Fibroblast of skin of back (primary cell): ENCODE data around the gene SNED1.
A peak's percentile ranks its signal among the peaks of the same experiment; 100 is the strongest.

Source experiments
- DNase-seq: peaks from one replicate; pipeline ENCODE4 v3.0.0-alpha.2; 2013

Gene SNED1

DNA sequence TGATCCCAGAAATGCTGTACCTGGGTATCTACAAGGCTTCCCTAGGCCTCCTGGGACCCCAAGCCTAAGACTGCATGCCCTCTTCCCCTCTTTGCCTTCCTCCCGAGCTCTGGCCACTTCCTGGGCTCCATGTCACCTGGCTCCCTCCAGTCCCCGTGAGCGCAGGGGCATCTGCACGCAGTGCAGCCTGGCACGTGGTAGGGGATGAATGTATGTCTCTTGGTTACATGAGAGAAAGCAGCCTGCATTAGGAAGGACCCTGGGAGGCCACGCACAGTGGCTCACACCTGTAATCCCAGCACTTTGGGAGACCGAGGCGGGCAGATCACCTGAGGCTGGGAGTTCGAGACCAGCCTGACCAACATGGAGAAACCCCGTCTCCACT is 135.0 kb downstream of the SNED1 start:
- no peak for DNase-seq

DNA sequence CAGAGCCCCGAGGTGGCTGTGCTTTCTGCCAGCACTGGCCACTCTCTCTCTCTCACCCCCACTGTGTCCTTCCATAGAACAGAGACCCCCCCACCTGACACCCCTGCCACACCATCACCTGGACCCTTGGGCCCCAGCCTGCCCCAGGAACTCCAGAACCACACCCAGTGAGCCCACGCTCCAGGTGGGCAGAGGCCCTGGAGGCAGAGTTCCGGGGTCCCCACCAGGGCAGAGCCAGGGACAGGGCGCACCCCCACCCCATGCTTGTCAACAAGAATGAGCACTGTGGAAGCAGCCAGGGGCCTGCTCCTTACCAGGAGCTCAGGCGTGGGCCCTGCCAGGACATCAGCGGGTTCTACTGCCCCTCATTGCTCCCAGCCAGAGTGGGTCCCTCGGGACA is 136.3 kb downstream of the SNED1 start:
- DNase-seq: no peak

DNA sequence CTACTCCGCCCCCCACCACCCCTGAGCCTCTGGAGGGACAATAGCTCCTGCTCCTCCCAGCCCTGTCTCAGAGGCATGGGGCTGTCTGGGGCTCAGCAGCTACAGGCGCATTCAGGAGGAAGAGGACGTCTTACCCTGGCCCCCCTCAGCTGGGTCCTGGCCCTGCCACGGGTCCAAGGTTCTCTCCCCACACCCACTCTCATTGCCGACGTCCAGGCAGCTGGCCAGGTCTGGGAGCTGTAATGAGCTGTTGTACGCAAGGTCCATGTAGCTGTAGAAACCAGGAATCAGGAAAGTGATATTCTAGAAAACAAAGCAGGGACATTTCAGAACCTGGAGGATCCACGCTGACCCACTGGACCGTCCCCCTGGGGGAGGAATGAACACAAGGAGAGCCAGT is 137.3 kb downstream of the SNED1 start:
- no peak for DNase-seq

DNA sequence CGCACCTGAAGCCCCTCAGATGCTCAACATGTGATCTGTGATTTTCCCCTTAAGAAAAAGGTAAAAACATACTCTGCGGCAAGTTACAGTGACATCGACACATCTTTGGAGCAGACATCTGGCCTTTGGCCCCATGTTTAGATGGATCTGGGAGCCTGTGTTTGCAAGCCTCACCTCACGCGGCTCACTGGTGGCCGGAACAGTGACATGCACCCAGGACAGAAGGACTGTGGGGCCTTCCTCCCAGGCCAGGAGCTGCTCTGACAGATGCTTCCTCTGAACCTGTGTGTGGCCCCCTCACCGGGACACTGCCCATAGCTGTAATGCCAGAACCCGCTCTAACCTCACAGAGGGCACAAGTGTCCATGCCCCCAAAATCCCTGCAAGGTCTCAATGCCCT is 137.8 kb downstream of the SNED1 start:
- no peak for DNase-seq

DNA sequence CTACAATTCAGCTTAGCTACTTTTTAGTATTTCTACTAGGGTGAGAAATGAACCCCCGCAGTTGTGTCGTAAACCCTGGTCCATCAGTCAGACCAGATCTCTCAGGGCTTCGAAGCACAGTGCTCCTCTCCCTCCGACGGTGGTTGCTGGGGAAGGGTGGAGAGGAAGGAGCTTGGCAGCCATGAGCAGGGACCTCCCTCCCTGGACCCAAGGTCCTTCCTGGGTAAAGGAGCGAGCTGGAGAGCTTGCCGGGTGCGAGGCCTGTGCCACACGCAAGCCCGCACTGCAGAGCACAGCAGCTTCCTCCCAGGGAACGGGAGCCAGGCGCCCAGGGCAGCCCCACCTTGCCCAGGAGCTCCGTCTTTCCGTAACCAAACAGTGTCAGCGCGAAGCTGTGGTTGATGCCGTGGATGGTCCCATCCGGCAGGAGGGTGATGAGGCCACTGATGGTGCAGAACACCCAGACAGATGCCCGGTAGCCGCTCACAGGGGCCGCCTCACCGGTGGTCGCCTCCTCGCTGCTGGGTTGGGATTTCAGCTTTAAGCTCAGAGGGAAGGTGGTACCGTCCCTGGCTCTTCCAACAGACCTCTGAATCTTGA is 138.3 kb downstream of the SNED1 start:
- no peak for DNase-seq

DNA sequence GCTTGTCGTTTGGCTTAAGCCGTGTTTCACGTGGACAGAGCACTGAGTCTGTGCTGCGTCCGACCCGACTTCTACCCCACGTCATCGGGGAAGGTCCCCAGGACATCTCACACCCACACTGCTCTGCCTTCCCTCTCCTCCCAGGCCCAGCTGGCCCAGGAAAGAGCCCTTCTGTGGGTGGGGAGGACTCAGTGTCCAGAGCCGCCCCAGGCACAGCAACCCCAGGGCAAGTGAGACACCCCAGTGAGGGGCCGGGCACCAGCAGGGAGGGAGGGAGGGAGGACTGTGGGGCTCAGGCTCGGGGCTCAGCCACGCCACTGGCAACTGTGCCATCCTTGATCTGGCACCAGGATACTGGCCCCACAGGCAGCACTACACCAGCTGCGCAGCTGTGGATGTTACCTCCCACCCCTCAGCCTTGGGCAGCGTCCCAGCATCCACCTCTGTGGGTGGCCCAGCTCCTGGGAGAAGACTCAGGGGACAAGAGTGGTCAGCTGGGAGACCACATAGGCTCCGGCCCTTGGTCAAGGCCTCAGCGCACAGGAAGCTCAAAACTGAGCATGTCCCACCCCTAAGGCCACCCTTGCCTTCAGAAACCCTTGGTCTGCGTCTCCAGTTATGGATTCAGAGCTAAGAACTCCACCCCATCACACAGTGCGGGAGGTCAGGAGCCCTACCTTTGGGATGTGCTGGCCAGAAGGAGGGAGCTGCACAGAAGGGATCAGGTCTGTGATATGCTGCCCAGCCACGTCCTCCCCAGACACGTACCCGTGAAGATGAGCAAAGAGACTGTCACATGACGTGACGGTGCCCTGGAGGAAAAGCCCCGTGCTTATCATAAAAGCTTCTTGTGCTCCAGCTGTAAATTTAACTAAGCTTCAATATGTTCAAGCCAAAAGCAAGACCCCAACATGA is 139.1 kb downstream of the SNED1 start:
- no peak for DNase-seq

DNA sequence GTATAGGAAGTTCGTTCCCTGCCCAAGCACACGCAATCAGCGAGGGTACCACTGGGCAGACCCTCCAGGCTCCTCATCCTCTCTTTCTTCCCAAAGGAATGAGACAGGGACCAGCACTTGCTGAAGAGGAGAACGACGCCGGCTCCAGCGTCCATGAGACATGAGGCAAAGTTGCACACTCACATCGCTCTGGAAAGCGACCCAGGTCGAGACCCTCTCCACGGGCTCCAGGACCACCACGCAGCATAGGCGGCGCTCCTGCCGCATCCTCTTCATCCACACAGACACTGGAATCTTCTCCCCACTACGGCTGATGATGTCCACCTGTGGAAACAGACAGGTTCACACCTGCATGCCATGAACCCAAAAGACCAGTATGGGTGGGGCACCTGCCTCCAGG is 140.1 kb downstream of the SNED1 start:
- DNase-seq: no peak

DNA sequence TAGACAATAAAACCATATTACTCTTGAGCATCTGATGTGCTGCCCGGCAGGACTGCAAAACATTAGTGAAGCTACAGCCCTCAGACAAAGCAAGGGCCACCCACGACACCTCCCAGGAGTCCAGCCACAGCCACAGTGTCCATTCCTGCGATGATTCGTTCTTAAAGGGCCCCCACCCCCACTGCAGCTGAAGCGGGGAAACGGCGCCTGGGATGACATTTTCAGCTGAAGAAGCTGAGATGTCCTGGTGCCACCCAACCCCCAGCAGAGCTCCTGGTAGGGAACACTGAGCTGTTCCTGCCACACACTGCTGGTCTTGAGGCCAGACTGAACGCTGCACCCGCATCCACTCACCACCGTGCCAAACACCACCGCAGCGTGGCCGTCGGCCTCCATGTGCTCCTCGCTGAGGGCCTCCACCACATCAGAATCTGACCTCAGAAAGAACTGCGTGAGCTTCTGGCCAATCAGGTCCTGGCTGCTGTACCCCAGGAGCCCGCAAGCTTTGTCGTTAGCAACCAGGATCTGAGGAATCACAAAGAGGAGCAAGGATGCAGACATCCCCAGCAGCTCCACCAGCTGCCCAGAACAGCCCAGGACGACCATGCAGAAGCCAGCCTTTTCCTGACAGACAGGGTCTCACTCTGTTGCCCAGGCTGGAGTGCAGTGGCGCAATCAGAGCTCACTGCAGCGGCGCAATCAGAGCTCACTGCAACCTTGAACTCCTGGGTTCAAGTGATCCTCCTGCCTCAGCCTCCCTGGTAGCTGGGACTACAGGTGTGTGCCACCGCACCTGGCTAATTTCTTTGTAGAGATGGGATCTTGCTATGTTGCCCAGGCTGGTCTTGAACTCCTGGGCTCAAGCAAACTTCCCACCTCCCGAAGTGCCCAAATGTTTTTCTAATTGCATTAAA is 141.4 kb downstream of the SNED1 start:
- DNase-seq: peak; percentile 27

DNA sequence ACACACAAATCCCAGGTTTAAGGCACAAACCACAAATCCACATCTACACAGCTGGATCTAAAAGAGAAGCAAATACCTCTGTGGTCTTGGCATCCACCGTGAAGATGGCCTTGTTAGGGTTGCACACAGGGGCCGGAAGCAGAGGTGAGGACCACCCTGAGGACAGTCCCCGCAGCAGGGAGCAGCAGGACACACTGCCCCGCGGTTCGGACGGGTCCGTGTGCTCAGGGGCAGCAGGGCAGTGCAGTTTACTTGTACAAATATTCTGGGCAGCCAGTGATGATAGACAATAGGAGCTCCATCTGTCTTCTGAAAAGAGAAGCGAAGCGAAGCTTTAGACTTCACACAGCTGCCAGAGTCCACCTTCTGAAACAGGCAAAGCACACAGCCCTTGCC is 142.0 kb downstream of the SNED1 start:
- DNase-seq: no peak

DNA sequence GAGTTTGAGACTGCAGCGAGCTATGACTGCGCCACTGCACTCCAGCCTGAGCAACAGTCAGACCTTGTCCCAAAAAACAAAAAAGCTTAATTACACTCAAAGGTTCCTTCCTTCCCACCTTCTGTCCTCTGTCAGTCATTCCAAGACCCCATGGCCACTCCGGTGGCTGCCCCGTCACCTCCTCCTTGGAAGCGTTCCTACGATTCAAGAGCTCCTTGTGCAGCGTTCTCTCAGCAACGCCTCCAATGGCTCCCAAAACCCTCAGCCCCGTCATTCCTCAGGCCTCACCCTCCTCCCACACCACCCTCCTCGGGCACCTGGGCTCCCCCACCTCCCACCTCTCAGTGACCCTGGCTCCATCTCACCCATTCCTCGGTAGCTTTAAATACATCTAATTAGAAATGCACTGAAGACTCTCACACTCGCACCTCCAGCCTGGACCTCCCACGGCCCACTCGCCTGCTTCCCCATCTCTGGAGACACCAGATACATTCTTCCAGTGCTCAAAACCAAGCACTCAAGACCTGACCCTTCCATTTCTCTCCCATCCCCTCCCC is 142.9 kb downstream of the SNED1 start:
- no peak for DNase-seq

DNA sequence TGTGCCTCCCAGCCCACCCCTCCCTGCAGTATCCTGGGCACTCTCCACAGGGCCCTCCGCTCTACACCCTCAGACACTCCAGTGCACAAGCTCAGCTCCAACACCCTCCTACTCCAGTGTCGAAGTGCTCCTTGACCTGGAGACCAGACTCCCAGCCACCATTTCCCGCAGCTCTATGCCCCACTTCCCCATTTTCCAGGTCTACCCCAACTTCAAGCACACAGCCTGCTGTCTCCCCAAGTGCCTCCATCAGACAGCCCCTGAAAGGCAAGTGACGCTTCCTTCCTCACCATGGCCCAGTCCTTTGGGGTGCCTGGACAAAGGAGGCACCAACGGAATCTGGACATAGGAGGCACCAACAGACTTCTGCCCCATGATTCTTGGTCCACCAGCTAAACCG is 143.6 kb downstream of the SNED1 start:
- no peak for DNase-seq

DNA sequence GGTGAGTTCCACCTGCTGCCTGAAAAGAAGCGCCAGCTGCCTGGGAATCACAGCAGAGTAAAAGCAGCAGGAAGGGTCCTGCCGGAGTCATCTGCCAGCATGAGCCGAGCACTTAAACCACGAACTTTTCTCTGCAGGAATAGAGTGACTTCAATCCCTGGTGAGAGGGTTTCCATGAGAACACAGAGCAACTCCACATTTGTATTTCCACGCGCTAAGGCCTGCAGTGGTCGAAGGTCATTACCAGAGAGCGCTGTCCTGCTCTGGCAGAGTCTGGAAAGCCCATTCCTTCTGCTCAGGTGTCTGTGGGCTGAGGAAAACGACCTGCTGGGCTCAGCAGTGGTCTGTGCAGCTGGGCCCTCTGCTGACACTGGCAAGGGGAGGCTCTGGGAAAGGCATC is 144.2 kb downstream of the SNED1 start:
- no peak for DNase-seq
